ENCODE results near the gene IL37.

GRCh38 chr2:112885506-112885902, 25.5 kb upstream of the IL37 start:
- TF ChIP-seq EZH2 (IDR thresholded peaks at IDR 0.05; ENCODE audit: insufficient read depth, poor library complexity, severe bottlenecking) (no peak), EZH2phosphoT487 (IDR thresholded peaks at IDR 0.05; ENCODE audit: insufficient read depth, low read depth) (no peak)

Data from GM23248 (cell line).